ENCODE data around the gene CLSTN1. TPM values are rescaled to one million over a fixed set of nuclear protein-coding genes. Genes with fewer than 3 reads are reported as not detected.
"Not testable (repeated sequence)": the region's sequence is repeated elsewhere in the genome, so short reads cannot be mapped to it uniquely, and the experiment has no call there.

The CLSTN1 gene
- total RNA-seq, 1 experiment from 2014 or later: 143 TPM

- H3K27me3 ChIP-seq (ENCODE audit: control insufficient read depth, insufficient read depth, low read length); H3K36me3 ChIP-seq (ENCODE audit: control insufficient read depth, insufficient read depth, low read length); POLR2A ChIA-PET; H3K4me1 ChIP-seq (ENCODE audit: control insufficient read depth, insufficient read depth, low read length); H3K9me3 ChIP-seq (ENCODE audit: control insufficient read depth, insufficient read depth, low read depth, low read length); in situ Hi-C loops (cut with HindIII; ENCODE audit: low pct_unique_long_range_greater_than_20kb, low sequenced_read_pairs); ATAC-seq; BruUV-seq (replicated peaks); DNase-seq (ENCODE audit: low read depth, low spot score); H3K4me3 ChIP-seq (ENCODE audit: low read depth in 2 of 2, low read length in 2 of 2); intact Hi-C loops (cut with micrococcal nuclease; ENCODE audit: unreplicated experiment); H3K27ac ChIP-seq (ENCODE audit: low read length); CTCF ChIA-PET: not testable (repeated sequence)
These were observed 17.8 kb downstream of the CLSTN1 start for GRCh38 chr1:9805972-9806371.

DNA sequence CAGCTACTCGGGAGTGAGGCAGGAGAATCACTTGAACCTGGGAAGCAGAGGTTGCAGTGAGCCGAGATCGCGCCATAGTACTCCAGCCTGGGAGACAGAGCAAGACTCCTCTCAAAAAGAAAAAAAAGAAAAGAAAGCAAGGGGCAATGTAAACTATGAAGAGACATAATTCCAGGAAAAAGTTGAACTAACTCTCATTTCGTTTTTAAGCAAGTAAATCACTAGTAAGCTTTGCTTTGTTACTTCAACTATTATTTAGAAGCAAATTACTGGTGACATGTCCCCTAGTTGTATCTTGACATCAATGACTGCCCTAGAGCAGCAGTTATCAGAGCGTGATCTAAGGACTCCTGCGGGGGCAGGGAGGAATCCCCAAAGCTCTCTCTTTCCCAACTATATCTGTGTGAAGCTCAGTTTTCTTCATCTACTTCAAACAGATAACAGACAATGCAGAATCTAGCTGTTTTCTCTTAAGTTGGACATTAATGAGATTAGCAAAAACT, 18.7 kb downstream of the CLSTN1 start:
- POLR2A ChIA-PET: no interaction called here
- TF ChIP-seq POLR2AphosphoS5 (IDR thresholded peaks at IDR 0.05; ENCODE audit: low read depth, low read length) (no peak), CTCF (IDR thresholded peaks at IDR 0.05) (no peak), TCF7L2 (IDR thresholded peaks at IDR 0.05; ENCODE audit: low read depth, low read length) (no peak), SIN3A (IDR thresholded peaks at IDR 0.05; ENCODE audit: borderline replicate concordance, insufficient read depth, low read depth, low read length) (no peak)
- TF ChIP-seq, protein P1, sequence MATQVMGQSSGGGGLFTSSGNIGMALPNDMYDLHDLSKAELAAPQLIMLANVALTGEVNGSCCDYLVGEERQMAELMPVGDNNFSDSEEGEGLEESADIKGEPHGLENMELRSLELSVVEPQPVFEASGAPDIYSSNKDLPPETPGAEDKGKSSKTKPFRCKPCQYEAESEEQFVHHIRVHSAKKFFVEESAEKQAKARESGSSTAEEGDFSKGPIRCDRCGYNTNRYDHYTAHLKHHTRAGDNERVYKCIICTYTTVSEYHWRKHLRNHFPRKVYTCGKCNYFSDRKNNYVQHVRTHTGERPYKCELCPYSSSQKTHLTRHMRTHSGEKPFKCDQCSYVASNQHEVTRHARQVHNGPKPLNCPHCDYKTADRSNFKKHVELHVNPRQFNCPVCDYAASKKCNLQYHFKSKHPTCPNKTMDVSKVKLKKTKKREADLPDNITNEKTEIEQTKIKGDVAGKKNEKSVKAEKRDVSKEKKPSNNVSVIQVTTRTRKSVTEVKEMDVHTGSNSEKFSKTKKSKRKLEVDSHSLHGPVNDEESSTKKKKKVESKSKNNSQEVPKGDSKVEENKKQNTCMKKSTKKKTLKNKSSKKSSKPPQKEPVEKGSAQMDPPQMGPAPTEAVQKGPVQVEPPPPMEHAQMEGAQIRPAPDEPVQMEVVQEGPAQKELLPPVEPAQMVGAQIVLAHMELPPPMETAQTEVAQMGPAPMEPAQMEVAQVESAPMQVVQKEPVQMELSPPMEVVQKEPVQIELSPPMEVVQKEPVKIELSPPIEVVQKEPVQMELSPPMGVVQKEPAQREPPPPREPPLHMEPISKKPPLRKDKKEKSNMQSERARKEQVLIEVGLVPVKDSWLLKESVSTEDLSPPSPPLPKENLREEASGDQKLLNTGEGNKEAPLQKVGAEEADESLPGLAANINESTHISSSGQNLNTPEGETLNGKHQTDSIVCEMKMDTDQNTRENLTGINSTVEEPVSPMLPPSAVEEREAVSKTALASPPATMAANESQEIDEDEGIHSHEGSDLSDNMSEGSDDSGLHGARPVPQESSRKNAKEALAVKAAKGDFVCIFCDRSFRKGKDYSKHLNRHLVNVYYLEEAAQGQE (IDR thresholded peaks at IDR 0.05; ENCODE audit: insufficient read depth in 1 of 2, low read depth in 2 of 2, low read length in 1 of 2): no peak
- no peak overlapping the region for H3K4me3 ChIP-seq (ENCODE audit: low read depth in 2 of 2, low read length in 2 of 2)
- no peaks in the 10 kb centered on the region for H3K27me3 ChIP-seq (ENCODE audit: control insufficient read depth, insufficient read depth, low read length)
- in situ Hi-C loops (cut with HindIII; ENCODE audit: low pct_unique_long_range_greater_than_20kb, low sequenced_read_pairs) (no loop called here), intact Hi-C loops (cut with micrococcal nuclease; ENCODE audit: unreplicated experiment) (no loop called here)
- BruUV-seq (replicated peaks): no TSS peak
- peaks cover 5% of the 10 kb centered on the region; the same call in 1 of the 2 replicates for H3K4me1 ChIP-seq (ENCODE audit: control insufficient read depth, insufficient read depth, low read length)
- CTCF ChIA-PET: no interaction called here
- no peaks in the 10 kb centered on the region for H3K36me3 ChIP-seq (ENCODE audit: control insufficient read depth, insufficient read depth, low read length)
- ATAC-seq: no peak
- H3K27ac ChIP-seq (ENCODE audit: low read length): no peak overlapping the region
- DNase-seq (ENCODE audit: low read depth, low spot score): no peak
- no peaks in the 10 kb centered on the region for H3K9me3 ChIP-seq (ENCODE audit: control insufficient read depth, insufficient read depth, low read depth, low read length)

- CTCF ChIA-PET; DNase-seq (ENCODE audit: low read depth, low spot score); H3K36me3 ChIP-seq (ENCODE audit: control insufficient read depth, insufficient read depth, low read length); intact Hi-C loops (cut with micrococcal nuclease; ENCODE audit: unreplicated experiment); POLR2A ChIA-PET; H3K27ac ChIP-seq (ENCODE audit: low read length); H3K4me1 ChIP-seq (ENCODE audit: control insufficient read depth, insufficient read depth, low read length); in situ Hi-C loops (cut with HindIII; ENCODE audit: low pct_unique_long_range_greater_than_20kb, low sequenced_read_pairs); H3K9me3 ChIP-seq (ENCODE audit: control insufficient read depth, insufficient read depth, low read depth, low read length); BruUV-seq (replicated peaks); H3K27me3 ChIP-seq (ENCODE audit: control insufficient read depth, insufficient read depth, low read length); H3K4me3 ChIP-seq (ENCODE audit: low read depth in 2 of 2, low read length in 2 of 2); ATAC-seq: not testable (repeated sequence)
These were observed 20.5 kb downstream of the CLSTN1 start for GRCh38 chr1:9803003-9803918.
